Dedifferentiated amniotic fluid mesenchymal stem cell (primary cell): ENCODE data around the gene CCR2.
"Not testable (repeated sequence)": the region's sequence is repeated elsewhere in the genome, so short reads cannot be mapped to it uniquely, and the experiment has no call there.

Experiments used
- DNase-seq: peaks from one replicate; pipeline ENCODE4 v3.0.0-alpha.2; 2016; ENCODE audit errors: extremely low spot score

Gene CCR2

GRCh38 chr3:46353647-46354410, at the start of gene CCR2:
TSS of gene CCR2 (plus strand) at chr3:46354111. CDS start at chr3:46357528, 3,417 bp downstream.
- no peak for DNase-seq

DNA sequence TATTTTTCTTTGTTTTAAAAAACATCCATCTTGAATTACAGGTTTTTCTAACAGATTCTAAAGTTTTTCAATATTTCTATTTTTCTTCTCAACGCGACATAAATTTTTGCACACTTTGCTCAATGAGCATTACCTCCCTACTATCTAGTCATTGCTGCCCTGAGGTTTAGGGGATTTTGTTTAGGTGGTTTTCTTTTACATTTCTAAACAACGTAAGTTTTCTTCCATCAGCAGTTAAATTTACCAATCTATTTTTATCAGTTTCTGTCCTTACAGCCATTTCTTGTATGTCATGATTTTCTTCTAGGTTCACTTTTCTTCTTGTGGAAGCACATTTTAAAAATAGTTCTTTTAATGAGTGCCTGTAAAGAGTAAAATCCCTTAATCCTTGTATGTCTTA, 49.2 kb upstream of the CCR2 start:
- DNase-seq: no peak

DNA sequence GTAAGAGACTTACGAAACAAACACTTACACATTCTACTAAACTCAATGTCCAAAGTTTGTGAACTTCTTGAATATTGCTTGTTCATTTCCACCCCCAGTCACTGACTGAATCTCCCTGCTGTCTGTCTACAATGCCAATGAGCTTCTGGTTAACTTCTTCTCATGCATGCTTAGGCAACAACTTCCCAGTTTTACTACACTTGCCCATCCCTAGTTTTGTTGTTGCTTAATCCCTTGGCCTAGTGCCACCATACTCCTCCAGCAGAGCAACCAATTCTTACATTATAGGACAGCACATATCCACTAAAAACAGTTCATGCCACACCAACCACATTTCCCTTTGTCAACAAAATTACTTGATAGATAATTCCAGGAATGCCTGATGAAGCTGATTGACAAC, 40.9 kb upstream of the CCR2 start:
- DNase-seq: no peak

GRCh38 chr3:46314517-46314916, 39.4 kb upstream of the CCR2 start:
- DNase-seq: no peak

DNA sequence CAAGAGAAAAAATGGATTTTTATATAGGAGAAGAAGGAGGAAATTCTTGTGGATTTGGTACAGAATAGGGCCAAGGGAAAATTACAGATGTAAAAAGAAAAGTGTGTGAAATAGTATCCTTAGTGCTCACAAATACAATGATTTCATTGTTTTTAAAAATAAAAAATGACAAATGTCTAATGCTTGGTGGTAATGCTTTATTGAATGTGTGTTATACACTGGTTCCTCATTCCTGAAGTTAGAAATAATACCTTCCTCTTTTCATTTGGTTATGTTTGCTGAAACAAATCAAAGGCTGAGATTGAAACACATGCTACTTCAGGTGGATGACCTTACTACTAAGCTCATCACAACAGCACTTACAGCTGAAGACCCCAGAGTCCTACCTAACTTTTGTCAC, 37.7 kb upstream of the CCR2 start:
- DNase-seq: no peak

GRCh38 chr3:46318207-46318927, 35.5 kb upstream of the CCR2 start:
- DNase-seq: no peak

- DNase-seq: no peak
These were observed 32.3 kb upstream of the CCR2 start for GRCh38 chr3:46321461-46322104.

DNA sequence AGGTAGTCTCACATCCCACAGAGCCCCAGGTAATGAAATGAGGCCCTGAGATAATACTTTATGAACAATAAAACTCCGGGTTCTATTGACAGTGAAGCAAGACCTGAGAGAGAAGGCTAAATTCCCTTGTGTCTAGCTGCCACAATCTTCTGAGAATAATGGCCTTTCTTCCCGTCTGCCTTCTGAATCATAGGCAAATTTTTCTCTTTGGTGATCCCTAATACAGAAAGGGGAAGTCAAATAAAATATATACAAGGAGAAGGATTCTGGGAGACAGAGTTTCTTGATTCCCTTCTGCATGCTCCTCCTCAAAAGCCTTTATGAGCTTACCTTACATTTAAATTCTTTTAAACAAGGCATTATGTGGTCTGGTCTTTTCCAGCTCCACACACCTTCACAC, 29.9 kb upstream of the CCR2 start:
- no peak for DNase-seq

GRCh38 chr3:46325645-46326300, 28.1 kb upstream of the CCR2 start:
- DNase-seq: no peak

GRCh38 chr3:46330676-46331075, 23.2 kb upstream of the CCR2 start:
- not testable (repeated sequence) for DNase-seq

- DNase-seq: no peak
These were observed 19.0 kb upstream of the CCR2 start for GRCh38 chr3:46334741-46335478.

DNA sequence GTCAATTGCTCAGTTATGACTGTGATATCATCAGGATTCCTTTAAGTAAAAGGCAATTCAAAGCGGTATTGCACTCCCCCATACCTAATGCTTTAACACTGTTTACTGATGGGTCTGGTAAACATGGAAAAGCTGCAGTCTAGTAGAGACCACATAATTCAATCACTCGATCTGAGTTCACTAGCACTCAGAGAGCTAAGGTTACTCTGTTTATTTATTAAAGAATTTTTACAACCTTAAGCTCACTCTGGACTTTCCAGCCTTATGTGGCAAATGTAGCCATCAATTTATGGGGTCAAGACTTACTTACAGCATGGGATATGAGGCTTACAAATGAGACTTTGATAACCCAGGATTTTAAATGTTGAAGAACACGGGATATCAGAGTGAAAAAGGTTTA, 18.4 kb upstream of the CCR2 start:
- DNase-seq: no peak

- no peak for DNase-seq
These were observed 16.0 kb upstream of the CCR2 start for GRCh38 chr3:46337911-46338310.

GRCh38 chr3:46338840-46339239, 15.1 kb upstream of the CCR2 start:
- no peak for DNase-seq

DNA sequence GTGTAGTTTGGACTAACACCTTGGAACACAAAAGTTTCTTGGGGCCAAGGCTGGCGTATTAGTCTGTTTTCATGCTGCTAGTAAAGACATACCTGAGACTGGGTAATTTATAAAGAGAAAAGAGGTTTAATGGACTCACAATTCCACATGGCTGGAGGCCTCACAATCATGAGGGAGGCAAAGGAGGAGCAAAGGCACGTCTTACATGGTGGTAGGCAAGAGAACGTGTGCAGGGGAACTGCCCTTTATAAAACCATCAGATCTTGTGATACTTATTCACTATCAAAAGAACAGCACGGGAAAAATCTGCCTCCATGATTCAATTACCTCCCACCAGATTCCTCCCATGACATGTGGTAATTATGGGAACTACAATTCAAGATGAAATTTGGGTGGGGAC, 9.4 kb upstream of the CCR2 start:
- DNase-seq: no peak

DNA sequence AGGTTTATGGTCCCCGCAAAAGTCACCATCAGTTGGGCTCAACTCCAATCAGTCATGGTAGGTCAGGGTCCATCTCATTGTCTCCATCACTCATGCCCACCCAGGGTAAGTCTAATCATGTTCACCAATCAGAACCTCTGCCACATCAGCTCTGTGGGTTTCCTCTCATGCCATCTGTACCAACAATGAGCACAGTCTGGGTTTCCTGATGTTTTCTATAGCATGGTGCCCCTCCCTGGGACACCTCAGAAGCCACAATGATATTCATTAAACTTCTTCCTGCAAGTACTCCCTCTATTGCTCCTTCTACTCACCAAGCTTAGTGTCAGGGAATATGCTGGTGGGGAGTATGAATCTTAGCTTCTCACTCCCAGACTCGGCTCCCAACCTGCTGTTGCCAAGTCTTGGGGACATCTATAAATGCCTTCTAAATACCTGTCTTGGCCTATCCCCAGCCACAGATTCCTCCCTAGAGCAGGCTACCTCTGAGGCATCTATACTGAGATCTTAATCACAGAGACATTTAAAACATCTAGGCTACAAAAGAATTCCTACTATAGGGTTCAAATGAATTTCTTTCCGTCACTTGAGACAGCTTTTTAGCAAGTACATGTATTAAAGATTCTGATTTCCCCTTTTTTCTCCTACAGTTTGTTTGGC, 5.0 kb upstream of the CCR2 start:
- DNase-seq: no peak

- DNase-seq: no peak
These were observed 4.2 kb upstream of the CCR2 start for GRCh38 chr3:46349484-46350261.

GRCh38 chr3:46350262-46350565, 3.7 kb upstream of the CCR2 start:
- DNase-seq: no peak

DNA sequence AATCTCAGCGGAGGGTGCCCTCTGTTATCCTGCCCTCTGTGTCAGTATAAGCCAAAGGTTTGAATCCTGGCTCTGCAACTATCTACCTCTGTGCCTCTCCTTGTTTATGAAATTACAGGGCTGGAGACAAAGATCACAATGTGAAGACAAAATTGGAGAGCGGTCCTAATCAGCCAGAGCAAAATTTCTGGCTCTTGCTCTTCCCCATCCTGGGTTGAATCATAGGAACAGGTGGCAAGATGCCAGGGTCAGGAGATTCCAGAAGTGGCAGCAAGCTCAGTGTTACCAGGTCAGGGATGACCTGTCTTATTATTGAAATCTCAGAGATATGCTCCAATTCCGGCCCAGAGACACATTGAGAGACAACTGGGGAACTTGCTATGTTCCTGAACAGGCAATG, 2.3 kb upstream of the CCR2 start:
- no peak for DNase-seq

DNA sequence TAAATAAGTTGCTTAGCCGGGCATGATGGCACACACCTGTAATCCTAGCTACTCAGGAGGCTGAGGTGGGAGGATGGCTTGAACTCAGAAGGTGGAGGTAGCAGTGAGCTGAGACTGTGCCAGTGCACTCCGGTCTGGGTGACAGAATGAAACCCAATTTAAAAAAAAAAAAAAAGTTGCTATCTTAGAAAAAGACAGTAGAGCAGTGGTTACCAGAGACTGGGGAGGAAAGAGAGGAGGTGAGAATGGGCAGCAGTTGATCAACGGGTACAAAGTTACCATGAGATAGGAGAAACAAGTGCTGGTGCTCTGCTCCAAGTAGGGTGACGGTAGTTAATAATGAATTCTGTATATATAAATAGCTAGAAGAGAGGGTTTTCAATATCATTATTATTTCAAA, 821 bp upstream of the CCR2 start:
- no peak for DNase-seq

DNA sequence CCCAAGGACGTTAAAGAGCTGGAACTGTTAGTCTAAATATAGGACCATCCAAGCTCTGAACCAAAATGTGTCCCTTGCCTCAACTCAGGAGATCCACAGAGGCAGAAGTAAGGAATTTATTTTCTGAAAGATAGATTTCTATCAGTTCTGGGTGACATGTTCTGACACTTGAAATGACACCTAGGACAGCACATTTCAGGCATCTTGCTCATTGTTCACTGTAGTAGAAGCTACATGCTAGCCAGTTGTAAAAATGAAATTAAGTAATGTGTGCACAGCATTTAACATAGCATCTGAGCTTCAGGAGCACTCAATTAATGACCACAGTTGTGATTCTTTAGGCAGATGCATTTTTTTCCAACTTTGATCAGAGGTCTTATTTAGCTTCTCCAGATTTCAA, 567 bp downstream of the CCR2 start:
- DNase-seq: no peak
